Psoas muscle (tissue), 8 donors: Measurements from ENCODE around the gene PCNX4. TPM values are rescaled to one million over a fixed set of nuclear protein-coding genes. Genes with fewer than 3 reads are reported as not detected.

ENCODE experiments used
- ATAC-seq, 4 donors: fragments of 200-7000 bp; cut with Tn5 transposase; one replicate each; pipeline ENCODE4 v1.9.1; 2020; ENCODE audit warnings: moderate library complexity in 3 of 4, mild to moderate bottlenecking in 2 of 4
- DNase-seq, 2 donors: peaks; one replicate each; pipeline ENCODE4 v3.0.0-alpha.2; 2020
- H3K27ac ChIP-seq: fragments of 200-600 bp; one replicate; pipeline ENCODE4 v1.8.0; 2022
- H3K27me3 ChIP-seq, 3 donors: fragments of 200-600 bp in 1 of 3; one replicate each; pipeline versions ENCODE4 v1.6.1 to v1.8.0; 2013 to 2022; ENCODE audit warnings: low read length in 2 of 3, mild to moderate bottlenecking in 2 of 3, moderate library complexity in 1 of 3; ENCODE audit not compliant: insufficient read depth in 3 of 3
- H3K36me3 ChIP-seq, 2 donors: fragments of 200-600 bp in 1 of 2; one replicate each; pipeline versions ENCODE4 v1.6.1 to v1.8.0; 2013 to 2022; ENCODE audit warnings: low read depth in 1 of 2, mild to moderate bottlenecking in 1 of 2, moderate library complexity in 1 of 2; ENCODE audit not compliant: insufficient read depth in 1 of 2
- H3K4me1 ChIP-seq: fragments of 200-600 bp; one replicate; pipeline ENCODE4 v1.8.0; 2022
- H3K4me3 ChIP-seq: fragments of 200-600 bp; one replicate; pipeline ENCODE4 v1.8.0; 2022; ENCODE audit warnings: mild to moderate bottlenecking
- H3K9me3 ChIP-seq: fragments of 200-600 bp; one replicate; pipeline ENCODE4 v1.8.0; 2022
- CTCF ChIP-seq: fragments of 200-600 bp; IDR thresholded peaks from one replicate; pipeline ENCODE4 v1.8.0; 2022; ENCODE audit warnings: antibody characterized with exemption
- WGBS, 3 donors: extraction: QIAGEN DNeasy Blood & Tissue Kit; methylation state at CpG; one replicate each; pipeline versions ENCODE4 v1.1.6 to v1.1.7; 2013; 5-methylcytosine and 5-hydroxymethylcytosine counted together
- intact Hi-C, 2 donors: fragments of 100-400 bp; cut with DNase I; formaldehyde crosslinking; loops; one replicate each; pipeline versions ENCODE4 v1.11.0 to v1.14.2; 2022
- polyA plus RNA-seq, 3 donors: library from polyadenylated mRNA; stranded (reverse); fragments of 200-250 nt; gene quantifications; one replicate each; pipeline ENCODE4 v1.2.3, GENCODE V29; 2013
- total RNA-seq, 4 donors: library from RNA; stranded (reverse); fragmentation: NEBNext Ultra II Directional in 2 of 4; extraction: Animal tissue kit (Norgen Biotek cat#: 25700) in 2 of 4; gene quantifications; one replicate each; pipeline versions ENCODE4 v1.2.1 to v1.2.4, GENCODE V29; 2021 to 2023
- donor health status: healthy with polysubstance abuse.
- donor health status: DM: no; HTN: no; CAD: no; lungs with moderate emphysema.
- donor health status: Bipolar disorder and iron deficiency.
- donor health status: healthy.
- donor health status: DM: yes; HTN: yes; CAD: no.
- donor health status: DM: no; HTN: no; CAD: no.
- donor health status: DM: no; HTN: no; CAD: no.
- donor health status: DM: yes; HTN: yes; CAD: no.

The PCNX4 gene
- total and polyA plus RNA-seq, 7 donors, result 13.0 to 41.4 (median 24.4) TPM

GRCh38 chr14:60215127-60215444 lies 123.4 kb downstream of the PCNX4 start:
- Histone ChIP-seq H3K4me1 (peaks cover 37% of the 10 kb centered on the region), H3K27me3 (no peaks in the 10 kb centered on the region), H3K9me3 (no peaks in the 10 kb centered on the region), H3K27ac (peak overlapping the region; percentile 57), H3K36me3 (no peaks in the 10 kb centered on the region), H3K4me3 (no peak overlapping the region)
- DNase-seq, result no peak
- WGBS, 3 donors, result 25 to 43% (median 33%) methylated on average over 2 of the region's 2 CpGs
- peak; percentile 69 to 86 (median 80) for ATAC-seq
- intact Hi-C loops, result no loop called here
- TF ChIP-seq CTCF, result no peak

DNA sequence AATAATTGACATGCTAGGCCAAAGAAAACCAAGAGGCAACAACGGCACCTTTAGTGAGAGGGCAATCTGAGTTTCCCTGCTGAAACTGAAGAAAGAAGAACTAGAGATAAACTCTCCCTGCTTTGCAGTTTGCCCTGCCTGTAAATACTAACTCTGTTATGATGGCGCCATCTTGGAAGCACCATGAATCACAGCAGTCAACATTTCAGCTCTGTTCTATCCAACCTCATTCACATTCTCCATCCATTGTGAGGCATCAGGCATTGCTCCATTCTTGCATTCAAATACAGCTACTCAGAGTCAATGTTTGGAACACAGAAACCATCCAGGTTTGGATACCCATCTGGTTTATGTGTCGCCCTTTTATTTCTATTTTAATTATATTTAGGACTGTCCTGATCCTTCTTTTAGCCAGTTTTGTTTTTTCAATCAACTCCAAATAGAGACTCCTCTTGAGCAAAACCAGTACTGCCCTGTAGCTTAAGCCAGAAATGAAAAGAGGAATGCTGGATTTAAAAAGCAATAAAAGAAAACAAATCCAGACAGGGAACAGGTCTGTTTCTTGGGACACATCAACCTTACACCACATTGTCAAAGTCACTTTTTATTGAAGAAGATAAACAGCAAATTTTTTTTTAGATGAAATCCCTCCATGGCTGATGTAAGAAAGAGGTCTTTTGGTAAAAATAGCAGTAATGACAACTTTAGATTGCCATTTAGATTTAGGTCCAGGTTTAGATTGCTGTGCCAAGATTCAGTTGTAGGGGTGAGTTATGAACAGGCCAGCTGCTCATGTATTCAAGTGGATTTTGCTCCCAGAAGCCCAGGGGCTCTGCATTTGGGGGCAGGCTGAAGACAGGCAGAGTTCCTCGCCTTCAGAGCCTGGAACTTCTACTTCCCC lies 124.0 kb downstream of the PCNX4 start:
- ATAC-seq (peak; percentile 61 to 92 (median 83)), DNase-seq (no peak)
- no peaks in the 10 kb centered on the region for H3K36me3 ChIP-seq
- H3K4me3 ChIP-seq, result no peak overlapping the region
- H3K27ac ChIP-seq, result peak overlapping the region; percentile 57
- TF ChIP-seq CTCF, result no peak
- no peaks in the 10 kb centered on the region for H3K9me3 ChIP-seq
- intact Hi-C loops, result no loop called here
- H3K27me3 ChIP-seq, result no peaks in the 10 kb centered on the region
- WGBS, 3 donors, result 66 to 78% (median 73%) methylated on average over 4 of the region's 4 CpGs
- peaks cover 37% of the 10 kb centered on the region for H3K4me1 ChIP-seq

DNA sequence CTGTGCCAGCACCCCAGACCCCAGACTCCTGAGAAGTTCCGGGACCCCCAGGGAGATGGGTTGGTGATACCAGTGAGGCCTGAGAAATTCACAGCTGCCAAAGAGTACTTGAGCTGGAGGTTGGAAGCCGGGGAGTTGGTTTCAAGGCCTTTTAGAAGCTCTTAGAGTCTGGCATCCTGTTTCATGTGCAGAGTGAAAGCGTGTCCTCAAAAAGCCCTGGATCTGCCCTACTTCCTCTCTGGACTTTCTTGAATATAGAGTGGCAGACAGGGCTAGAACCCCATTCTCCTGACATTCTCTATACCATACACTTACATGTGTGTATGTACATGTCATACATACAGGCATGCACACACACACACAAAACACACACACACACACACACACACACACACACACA lies 126.0 kb downstream of the PCNX4 start:
- 21 to 50% (median 28%) methylated on average over 3 of the region's 3 CpGs for WGBS, 3 donors
- intact Hi-C loops, result no loop called here
- TF ChIP-seq CTCF, result no peak
- H3K27me3 ChIP-seq, result no peaks in the 10 kb centered on the region
- ATAC-seq (peak in 2 of 4 donors; percentile 35 to 52), DNase-seq (no peak)
- H3K9me3 ChIP-seq, result no peaks in the 10 kb centered on the region
- peaks cover 46% of the 10 kb centered on the region for H3K4me1 ChIP-seq
- no peak overlapping the region for H3K4me3 ChIP-seq
- peak overlapping the region; percentile 50 for H3K27ac ChIP-seq
- no peaks in the 10 kb centered on the region for H3K36me3 ChIP-seq

Other genes with a start within 250 kb of the PCNX4 start
- 1 to 10 TPM in 1 of 4 donors, under 1 TPM in 3; 0.73 to 1.5 (median 0.85) TPM for gene RTN1, start 221.1 kb upstream of the PCNX4 start, total RNA-seq
- 1 to 10 TPM in 1 of 3 donors, under 1 TPM in 2; 0.17 to 1.7 (median 0.43) TPM for gene RTN1, start 221.1 kb upstream of the PCNX4 start, polyA plus RNA-seq
- under 1 TPM in 2 of 4 donors, not detected in 2; 0.12 to 0.40 TPM for gene LRRC9, start 171.8 kb upstream of the PCNX4 start, total RNA-seq
- gene LRRC9, start 171.8 kb upstream of the PCNX4 start, polyA plus RNA-seq, result under 1 TPM in 1 of 3 donors, not detected in 2; under 0.01 TPM
- gene DHRS7, start 73.5 kb downstream of the PCNX4 start, total RNA-seq, result 100 to 1,000 TPM; 239 to 605 (median 497) TPM
- gene DHRS7, start 73.5 kb downstream of the PCNX4 start, polyA plus RNA-seq, result 100 to 1,000 TPM; 374 to 743 (median 492) TPM
- gene PPM1A, start 157.3 kb downstream of the PCNX4 start, total RNA-seq, result 100 to 1,000 TPM; 123 to 154 (median 131) TPM
- 100 to 1,000 TPM in 1 of 3 donors, 10 to 100 TPM in 2; 54.0 to 174 (median 54.2) TPM for gene PPM1A, start 157.3 kb downstream of the PCNX4 start, polyA plus RNA-seq